Stimulated activated CD8-positive, alpha-beta memory T cell treated with anti-CD3 and anti-CD28 coated beads, Interleukin-2, amount 100 ng/mL, for 48 hours (primary cell): ENCODE measurements around the gene NEDD9.

Source experiments
- DNase-seq, 2 donors: peaks; one replicate each; pipeline ENCODE4 v3.0.0-alpha.2; 2020; ENCODE audit warnings: low read depth in 2 of 2

Gene NEDD9

DNA sequence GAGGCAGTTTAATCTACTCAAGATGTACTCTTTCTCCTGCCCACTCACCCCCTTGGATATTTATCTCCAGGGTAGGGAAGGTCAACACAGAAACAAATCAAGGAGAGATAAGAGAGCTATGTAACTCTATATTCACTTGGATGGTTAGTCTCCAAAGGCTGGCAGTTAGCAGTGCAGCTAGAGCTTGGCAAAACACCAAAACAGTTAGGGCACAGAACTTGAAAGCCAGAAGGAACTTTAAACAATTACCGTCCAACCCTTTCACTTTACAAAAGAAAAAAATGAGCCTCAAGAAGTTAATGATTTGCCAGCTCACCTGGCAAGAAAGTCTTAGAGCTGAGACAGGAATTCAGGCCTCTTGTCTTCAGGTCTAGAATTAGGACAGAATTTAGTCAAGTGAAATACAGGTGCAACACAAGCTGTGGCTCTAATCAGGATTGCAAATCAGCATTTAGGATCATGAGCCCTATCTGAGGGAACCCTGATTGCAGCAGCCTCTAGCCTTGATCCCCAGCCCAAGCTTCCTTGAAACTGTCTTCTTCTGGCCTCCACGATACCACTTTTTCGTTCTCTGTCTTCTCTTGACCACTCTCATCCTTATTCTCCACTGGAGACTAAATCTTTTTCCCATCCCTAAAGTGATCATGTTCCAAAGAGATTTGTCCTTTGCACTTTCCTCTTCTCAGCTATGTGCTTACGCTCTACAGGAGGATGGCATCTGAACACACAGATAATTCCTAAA is 14.9 kb downstream of the NEDD9 start:
- no peak for DNase-seq

DNA sequence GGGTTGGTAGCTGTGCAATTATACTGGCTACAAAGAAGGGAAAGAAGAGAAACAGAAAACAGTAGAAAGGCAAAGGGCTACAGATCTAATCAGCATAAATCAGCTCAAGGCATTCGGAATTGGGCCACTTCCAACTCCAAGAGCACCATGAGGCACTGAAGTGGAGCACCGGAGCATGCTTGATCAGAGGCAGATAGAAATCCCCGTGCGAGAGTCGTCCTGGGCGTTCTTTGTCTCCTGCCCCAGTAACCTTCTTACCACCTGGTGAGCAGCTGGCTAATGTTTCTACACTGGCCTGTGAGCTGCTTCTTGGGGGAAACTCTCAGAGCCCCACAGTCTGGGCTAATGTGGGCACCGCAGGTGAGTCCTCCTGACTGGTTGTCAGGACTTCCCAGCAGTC is 16.7 kb downstream of the NEDD9 start:
- no peak for DNase-seq

DNA sequence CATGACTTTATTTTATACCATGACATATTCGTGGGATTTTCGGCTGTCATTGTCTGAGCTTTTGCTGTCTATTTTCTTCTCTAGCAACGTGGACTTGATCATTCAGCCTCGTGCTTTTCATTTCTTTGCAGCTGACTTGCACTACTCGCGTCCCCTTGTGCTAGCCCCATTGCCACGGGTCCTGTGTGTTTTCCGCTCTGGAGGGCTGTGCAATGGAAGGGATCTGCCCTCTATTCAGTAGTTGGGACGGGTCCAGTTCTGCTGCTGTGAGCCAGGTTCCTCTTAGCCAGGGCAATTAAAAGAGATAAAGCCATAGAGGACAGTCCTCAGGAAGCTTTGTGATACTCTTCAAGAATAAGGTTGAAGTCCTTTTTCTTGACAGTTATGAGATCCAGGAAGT is 17.6 kb downstream of the NEDD9 start:
- DNase-seq: no peak

DNA sequence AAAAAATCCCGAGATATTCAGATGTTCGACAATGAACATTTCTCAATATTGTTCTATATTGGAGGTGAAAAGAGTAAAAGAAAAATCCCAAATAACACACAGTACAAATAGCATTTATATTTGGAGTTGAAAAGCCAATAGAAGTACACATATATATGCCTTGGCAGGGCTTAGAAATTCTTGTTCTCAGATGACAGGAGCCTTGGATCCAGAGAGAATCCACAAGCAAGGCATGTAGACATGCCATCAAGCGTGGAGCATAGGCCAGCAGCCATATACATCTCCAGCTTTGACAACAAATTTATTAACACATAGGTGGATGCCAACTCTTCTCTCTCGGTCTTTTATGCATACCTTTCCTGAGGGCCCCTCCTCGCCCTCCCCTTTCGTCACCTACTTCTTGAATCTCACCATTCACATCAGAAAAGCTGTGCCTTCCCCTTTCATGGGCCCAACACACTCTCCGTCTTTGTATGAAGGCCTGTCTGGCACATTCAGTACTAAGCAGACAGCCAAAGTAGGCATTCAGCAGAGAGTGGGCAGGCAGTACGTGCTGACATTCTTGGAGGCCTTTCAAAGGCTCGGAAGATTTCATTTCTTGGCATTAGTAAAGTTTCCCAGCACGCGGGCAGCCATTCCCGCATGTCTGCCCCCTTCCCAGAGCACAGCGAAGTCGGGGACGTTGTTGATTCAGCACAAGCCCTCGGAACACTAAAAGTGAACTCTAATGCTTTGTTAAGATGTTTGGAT is 18.2 kb downstream of the NEDD9 start:
- DNase-seq: no peak

DNA sequence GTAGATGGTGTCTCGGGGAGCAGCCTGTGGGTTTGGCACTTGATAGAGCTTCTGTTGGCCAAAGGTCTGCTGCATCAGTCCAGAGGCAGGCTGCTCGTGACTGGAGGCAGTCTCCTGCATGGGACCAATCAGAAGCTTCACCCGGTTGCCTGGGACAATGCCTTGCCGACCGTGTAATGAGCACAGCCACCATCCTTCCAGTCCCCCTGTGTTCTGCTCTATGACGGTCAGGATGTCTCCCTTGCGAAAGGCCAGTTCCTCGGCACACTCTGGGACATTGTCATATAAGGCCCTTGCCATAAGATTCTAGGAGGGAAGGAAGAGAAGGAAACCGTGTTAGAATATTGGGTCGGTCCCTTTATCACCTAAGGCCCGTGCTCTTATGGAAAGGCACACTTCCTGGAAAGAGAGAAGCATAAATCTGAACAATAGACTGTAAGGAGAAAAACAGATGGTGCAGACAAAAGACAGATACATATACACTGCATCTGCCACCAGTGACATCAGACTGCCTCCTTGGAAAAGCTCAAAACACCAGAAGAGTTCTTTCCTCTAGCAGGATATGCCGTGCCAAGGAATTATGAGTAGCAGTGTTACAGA is 18.9 kb downstream of the NEDD9 start:
- DNase-seq: no peak

DNA sequence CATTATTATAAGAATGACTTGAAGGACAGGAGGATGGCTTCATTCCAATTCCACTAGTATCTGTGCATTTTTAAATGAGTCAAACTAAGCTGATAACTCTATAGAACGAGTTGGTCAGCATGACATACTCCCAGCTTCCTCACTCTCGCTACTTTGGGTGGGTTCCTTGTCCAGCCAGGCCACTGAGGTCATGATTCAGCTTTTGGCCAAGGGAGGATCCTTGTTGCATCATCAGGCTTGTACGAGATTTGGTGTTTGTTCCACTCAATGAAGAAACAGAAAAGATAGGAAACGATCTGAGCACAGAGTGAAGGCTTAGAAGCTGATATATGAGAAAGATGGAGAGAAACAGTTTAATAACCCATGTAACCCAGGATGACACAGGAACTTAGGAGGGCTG is 19.8 kb downstream of the NEDD9 start:
- no peak for DNase-seq

DNA sequence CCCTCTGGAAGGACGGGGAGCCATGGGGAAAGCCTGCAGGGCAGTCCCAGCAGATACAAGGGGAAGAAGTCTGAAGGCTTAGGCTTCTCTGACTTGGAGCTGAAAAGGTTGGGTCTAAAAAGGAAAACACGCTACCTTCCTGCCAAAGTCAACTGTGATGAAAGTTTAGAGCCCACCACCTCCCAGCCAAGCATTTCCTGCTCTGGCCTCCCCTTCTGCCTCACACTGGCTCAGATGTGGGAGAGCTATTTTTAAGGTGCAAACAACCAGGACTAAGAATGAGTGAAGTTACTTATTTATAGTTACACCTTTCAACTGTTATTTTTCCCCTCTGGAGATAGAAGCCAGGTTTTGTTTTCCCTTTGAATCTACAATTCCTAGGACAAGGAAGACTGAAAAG is 21.2 kb downstream of the NEDD9 start:
- no peak for DNase-seq

DNA sequence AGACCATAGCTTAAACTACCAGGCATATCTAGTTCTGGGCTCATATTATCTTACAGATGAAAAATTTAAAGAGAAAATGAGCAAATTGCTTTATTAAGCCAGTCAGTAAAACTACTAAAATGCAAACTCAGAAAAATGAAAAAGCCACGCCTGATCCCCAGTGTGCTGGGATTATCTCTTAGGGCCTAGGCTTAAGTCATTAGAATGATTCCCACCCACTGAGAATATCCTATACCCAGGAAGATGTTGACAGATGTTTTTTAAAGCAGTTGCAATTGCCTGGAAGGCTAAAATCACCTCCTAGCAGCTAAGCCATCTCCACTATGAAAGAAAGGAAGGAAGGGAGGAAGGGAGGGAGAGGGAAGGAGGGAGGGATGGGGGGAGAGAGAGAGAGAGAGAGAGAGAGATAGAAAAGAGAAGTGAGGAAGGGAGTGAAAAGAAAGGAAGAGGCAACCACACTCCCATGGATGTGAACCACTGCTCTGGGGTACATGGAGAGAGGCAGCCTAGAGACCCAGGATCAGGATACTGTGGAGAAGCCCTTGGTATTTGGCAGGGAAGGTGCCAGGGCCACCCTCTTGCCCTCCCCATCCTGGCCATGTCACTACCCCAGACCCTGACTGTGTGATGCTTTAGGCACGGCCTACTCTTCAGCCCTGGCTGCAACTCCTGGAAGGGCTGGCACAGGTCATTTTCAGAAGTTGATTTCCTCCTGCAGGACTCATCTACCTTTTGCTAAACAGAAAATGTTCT is 21.9 kb downstream of the NEDD9 start:
- DNase-seq: no peak

DNA sequence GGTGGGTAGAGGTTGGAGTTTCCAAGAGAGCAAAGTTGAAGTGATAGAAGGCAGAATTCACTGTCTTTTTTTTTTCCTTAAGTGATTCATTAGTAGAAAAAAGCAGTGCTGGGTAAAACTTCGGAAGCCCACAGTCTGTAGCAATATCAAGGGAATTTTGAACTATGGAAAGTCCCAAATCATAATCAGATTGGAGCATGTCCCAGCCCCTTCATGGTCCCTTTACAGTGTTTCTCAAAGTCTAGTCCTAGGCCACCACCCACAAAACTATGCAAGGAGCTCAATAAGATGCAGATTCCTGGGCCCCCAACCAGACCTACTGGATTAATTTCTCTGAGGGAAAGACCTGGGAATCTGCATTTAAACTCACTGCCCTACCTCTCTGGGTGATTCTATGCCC is 22.6 kb downstream of the NEDD9 start:
- DNase-seq: no peak

DNA sequence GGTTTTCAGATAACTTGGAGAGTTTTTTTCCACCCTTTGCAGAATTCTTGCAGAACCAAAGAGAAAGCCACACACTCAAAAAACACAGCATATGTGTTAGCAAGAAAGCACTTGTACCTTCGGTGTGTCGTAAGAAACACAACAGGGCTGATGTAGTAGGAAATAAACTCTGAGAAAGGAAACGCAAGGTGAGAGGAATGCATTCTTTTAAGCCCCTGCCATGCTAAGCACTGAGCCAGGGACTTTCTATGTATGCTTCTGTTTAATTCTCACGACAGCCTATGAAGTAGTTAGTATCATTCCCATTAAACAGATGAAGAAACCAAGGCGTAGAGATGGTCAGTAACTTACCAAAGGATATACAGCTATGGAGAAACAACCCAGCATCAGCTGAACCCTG is 23.1 kb downstream of the NEDD9 start:
- no peak for DNase-seq

DNA sequence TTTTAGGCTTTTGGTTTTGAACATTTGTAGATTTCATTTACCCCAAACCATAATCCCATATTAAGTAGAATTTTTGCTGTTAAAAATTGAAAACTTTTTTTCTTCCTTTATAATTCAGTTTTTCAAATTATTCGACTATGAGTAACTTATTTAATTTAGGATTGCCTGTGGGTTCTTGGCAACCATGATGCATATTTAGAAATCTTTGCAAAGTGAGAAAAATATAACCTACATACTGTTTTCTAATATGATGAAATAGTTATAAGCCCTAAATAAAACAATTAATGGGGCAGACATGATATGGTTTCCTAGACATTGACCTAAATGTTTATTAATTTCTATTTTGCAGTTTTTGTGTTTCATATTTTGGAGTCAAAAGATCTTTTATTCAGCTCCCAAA is 23.6 kb downstream of the NEDD9 start:
- no peak for DNase-seq

DNA sequence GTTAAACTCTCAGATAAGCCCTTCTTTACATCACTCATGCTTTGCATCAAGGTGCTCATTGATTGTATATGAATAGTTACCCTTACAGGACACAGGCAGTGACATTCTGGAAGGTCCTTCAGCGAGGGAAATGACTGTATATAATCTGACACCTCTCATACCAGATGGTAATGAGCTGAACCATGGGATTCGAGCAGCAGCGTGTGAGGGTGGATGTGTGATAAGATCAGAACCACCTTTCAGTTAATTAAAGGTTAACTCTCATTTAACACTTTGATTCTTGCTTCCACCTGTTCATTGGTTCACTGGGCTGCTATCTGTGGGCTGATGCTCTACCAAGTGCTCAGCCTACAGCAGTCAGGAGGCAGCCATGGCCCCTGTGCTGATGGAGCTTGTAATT is 24.2 kb downstream of the NEDD9 start:
- no peak for DNase-seq

DNA sequence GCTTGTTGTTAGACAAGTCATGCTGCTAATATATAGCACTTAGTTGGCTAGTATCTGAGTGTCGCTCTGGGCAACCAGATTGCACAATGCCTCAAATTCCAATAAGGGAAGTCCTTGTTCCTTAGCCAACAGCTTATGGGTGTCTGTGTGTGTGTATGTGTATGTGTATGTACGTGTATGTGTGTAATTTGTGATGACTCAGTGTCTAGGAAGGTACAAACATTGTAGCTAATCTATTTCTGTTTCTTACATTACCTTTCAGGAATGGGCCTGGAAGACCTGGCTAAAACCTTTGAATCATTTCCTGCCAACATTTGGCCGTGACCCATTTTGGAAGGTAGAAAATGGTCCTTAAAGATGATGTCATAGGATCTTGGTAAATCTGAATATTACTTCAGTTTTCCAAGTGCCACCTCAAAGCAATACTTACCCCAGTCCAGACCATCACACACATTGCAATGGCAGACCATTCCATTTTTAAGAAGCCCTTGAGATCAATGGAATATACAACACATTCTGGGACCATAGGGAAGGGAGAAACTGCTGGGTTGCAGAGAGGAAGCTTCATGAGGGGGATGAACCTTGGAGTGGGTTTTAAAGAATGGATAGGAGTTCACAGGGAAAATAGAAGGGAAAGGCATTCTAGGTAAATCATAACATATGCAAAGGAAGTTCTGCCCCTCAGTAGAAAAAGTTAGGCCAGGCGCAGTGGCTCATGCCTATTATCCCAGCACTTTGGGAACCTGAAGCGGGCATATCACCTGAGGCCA is 25.1 kb downstream of the NEDD9 start:
- DNase-seq: no peak

DNA sequence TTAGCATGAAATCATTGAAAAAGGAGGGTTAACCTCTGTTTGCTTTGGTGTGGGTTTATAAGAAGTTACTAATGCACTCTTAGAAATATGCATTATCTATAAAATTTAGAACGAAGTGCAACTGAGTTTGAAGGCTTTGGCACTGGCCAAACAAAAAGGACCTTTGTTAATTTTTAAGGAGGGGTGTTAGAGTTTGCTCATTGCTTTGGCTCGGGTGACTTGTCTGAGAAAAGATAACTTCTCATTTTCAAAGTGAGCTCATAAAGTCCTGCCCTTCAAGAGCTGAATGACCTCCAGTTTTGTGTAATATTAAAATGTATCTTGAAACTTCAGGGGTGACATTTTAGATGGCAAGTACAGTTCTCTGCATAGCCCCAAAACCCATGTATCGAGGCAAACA is 25.9 kb downstream of the NEDD9 start:
- DNase-seq: no peak

DNA sequence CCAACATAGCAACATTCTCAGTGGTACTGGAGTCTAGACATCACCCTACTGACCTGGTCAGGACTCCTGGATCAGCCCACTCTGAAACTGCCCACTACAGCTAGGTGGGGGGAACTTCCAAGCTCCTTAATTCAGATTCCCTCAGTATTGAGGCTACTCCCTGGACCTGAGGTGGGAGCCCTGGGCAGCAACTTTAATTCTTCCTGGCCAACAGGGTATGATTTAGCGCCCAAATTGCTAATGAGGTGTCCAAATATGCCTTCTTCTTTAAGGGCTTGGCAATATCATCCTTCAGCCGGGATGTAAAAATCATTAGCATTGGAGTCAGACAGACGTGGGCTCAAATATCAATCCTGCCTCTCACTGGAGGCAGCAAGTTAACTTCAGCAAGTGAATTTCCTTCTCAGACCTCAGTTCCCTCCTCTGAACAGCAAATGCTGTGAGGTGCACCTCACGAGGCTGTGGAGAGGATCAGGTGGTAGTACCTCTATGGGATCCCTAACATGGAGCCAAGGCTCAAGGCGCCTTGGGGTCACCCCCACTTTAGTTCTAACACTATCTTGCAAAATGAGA is 27.6 kb downstream of the NEDD9 start:
- no peak for DNase-seq

DNA sequence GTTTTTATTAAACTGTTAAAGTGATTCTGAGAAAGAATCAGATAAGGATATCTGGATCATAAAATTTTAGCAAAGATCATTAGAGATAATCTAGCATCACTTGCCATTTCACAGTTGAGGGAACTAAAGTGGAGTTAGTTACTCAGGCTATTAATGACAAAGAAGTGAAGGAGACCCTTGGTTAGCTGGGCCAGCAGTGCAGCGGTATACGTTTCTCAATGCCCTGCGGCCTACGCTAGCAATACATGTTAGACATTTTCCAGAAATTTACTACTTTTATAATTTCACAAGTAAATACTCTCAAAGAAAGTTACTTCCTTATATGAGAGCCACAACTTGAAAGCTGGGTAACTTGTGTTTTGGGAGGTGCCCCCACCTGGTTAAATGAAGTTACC is 28.5 kb downstream of the NEDD9 start:
- no peak for DNase-seq

DNA sequence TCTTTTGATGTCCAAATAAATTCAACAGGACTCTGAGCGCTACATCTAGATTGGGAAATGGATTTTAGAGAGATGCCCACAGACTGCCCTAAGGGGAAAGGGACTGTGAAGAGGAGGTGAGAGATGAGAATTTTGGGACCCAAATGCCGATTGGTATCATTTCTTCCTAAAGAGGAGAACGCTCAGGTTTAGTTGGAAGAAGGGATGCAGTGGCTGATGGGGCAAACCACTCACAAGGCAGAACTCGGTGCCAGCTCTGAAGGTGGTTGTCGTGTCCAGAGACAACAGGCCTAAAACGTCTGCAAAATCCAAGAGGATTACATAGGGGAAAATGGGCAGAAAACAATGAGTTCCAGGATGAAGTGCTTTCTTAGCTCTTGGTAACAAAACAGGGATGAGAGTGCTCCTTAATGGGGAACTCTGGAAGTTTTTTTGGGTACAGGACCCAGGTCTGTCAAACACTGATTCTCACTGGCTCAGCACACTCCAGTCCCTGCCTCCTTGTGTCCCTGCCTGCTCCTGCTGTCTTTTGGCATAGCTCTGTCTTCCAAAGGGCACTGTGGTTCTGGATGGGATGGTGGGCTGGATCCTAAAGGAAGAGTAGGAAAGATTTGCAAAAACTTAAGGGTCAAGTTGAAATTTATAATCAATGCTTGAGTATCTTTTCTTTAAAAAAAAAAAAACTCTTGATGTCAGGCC is 29.0 kb downstream of the NEDD9 start:
- DNase-seq: no peak

DNA sequence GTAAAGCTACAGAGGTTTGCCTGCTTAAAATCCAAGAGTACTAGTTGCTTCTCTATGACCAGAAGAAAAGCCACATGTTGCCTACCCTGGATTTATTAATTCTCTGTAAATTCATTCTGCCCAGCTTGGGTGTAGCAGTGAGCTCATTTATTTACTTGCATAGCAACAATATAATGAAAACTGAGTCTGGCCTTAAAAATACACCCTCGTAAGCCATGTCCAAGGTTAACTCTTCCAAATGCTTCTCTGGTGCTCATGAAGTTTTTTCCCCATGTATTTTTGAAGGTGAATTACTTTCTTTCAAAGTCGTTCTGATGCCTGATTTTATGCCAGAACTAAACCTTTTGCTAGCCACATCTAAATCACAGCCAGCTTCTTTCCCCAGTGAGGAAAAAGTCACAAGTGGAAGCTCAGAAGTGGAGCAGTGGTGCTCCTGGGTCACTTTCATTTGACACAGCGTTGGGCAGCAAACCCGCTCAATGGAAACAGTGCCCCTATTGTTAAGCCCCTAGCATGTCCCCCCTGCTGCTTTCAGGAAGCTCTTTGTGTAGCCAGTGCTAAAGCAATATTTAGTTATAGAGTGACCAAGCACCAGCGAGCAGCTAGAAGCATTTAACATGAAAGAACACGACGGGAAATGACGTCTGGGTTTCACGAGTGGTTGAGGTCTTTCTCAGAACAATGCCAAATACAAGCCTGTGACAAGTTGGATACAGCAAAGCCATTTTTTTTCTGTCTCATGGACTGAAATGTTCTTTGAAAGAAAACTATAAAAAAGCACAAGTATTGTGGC is 29.8 kb downstream of the NEDD9 start:
- DNase-seq: no peak

DNA sequence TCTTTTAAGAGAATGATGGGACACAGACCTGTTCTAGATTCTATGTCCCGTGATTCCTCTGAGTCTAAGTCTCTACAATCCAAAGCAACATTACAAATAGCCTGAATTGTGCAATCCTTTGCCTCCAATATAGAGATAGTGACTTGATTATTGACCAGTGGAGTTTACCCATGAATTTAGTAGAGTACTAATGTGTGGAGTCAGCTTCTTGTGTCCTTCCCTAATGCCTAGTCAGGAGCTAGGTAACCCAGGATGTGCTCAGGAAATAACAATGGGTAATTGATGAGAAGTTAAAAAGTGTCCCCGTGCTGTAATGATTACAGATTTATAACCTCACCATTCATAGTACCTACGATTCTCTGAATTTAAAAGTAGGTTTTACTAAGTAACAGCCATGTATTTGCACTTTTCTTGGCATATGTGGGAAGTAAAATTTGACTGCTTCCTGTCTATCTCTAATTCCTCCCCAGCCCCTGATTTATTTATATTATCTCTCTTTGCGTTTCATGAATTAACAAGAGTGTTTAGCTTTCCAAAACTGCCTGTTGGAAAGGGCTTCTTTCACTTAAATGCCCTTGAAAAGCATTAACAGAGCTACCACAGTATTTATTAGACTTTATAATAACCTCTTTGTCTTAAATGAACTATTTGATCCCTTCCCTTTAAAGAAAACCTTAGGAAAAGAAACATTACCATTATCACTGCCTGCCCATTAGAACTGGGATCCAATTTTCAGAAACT is 30.5 kb downstream of the NEDD9 start:
- no peak for DNase-seq
